ENCODE measurements around the gene FBXW7.

FBXW7 gene

DNA sequence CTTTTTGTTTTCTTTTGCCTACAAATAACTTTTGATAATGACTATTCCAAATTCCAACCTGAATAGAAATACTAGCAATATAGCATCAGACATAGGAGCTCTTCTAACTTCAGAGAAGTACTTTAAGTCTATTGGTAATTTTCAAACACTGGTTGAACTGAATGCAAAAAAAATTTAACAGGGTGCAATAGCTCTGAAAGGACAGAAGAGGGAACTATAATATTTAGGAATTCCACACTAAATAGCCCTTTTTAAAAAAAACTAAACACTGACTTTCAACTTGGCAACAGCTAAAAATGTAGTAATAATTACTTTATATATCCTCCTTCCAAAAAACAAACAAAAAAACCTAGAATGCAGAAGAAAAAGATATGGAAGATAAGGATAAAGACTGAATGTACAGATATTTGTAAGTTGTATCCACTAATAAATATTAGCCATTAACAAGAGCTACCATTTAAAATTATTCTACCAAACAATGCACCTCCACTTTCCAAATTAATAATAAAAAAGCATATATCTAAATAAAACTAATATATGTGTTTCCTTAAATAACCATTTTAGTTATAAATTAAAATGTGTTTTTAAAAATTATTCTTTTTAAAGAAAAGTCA lies 81.4 kb downstream of the FBXW7 start:
- peak; percentile 67 for DNase-seq
- in situ Hi-C loops (cut with MboI; ENCODE audit: low pct_unique_long_range_greater_than_20kb, low sequenced_read_pairs), result no loop called here

DNA sequence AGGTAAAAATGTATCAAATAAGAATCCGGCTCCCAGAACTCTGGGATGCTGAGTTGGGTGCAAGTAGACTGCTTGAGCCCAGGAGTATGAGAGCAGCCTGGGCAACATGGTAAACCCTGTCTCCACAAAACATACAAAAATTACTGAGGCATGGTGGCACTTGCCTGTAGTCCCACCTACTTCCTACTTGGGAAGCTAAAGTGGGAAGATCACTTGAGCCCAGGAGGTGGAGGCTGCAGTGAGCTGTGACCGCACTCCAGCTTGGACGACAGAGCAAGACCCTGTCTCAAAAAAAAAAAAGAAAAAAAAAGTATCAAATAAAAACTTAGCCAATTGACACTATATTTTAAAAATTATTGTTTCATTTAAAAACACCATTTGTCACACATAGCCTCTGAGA lies 84.4 kb downstream of the FBXW7 start:
- no peak for DNase-seq
- in situ Hi-C loops (cut with MboI; ENCODE audit: low pct_unique_long_range_greater_than_20kb, low sequenced_read_pairs), result no loop called here

GRCh38 chr4:152448854-152449253 lies 87.0 kb downstream of the FBXW7 start:
- in situ Hi-C loops (cut with MboI; ENCODE audit: low pct_unique_long_range_greater_than_20kb, low sequenced_read_pairs), result no loop called here
- no peak for DNase-seq

GRCh38 chr4:152448038-152448707 lies 87.7 kb downstream of the FBXW7 start:
- no peak for DNase-seq
- in situ Hi-C loops (cut with MboI; ENCODE audit: low pct_unique_long_range_greater_than_20kb, low sequenced_read_pairs), result no loop called here

- in situ Hi-C loops (cut with MboI; ENCODE audit: low pct_unique_long_range_greater_than_20kb, low sequenced_read_pairs), result no loop called here
- no peak for DNase-seq
These were observed 92.0 kb downstream of the FBXW7 start for GRCh38 chr4:152443859-152444258.

DNA sequence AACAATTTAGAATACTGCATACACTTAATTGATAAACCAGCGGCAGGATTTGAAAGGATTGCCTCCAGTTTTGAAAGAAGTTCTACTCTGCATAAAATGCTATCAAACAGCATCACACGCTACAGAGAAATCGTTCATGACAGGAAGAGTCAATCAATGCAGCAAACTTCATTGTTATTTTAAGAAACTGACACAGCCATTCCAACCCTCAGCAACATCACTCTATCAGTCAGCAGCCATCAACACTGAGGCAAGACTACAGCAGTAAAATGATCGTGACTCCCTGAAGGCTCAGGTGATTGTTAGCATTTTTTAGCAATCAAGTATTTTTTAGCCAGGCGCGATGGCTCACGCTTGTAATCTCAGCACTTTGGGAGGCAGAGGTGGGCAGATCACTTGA lies 98.3 kb downstream of the FBXW7 start:
- in situ Hi-C loops (cut with MboI; ENCODE audit: low pct_unique_long_range_greater_than_20kb, low sequenced_read_pairs), result no loop called here
- no peak for DNase-seq

DNA sequence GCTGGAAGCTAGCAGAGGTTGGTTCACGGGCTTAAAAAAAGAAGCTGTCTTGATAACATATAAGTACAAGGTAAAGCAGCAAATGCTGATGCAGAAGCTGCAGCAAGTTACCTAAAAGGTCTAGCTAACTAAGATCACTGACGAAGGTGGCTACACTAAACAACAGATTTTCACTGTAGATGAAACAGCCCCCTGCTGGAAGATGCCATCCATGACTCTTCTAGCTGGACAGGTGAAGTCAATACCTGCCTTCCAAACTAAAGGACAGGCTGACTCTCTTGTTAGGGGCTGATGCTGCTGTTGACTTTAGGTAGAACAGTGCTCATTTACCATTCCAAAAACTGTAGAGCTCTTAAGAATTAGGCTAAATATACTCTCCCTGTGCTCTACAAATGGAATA lies 99.5 kb downstream of the FBXW7 start:
- DNase-seq, result no peak
- in situ Hi-C loops (cut with MboI; ENCODE audit: low pct_unique_long_range_greater_than_20kb, low sequenced_read_pairs), result no loop called here

DNA sequence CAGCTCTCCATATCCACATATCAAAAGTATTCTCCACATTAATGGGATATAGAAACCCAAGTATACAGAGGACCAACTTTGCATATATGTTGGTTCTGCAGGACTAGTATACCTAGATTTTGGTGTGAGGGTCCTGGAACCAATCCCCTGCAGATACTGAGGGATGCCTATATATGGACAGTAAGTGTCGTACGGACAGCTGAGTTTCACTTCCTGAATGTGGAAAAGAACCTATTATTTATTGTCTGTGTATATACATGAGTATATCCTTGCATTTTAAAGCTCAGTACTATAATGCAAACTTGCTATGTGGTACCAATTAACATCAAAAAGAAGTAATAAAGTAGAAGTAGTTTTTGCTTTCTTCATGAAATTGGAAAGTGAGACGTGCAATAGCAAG lies 101.9 kb downstream of the FBXW7 start:
- in situ Hi-C loops (cut with MboI; ENCODE audit: low pct_unique_long_range_greater_than_20kb, low sequenced_read_pairs), result no loop called here
- DNase-seq, result no peak

DNA sequence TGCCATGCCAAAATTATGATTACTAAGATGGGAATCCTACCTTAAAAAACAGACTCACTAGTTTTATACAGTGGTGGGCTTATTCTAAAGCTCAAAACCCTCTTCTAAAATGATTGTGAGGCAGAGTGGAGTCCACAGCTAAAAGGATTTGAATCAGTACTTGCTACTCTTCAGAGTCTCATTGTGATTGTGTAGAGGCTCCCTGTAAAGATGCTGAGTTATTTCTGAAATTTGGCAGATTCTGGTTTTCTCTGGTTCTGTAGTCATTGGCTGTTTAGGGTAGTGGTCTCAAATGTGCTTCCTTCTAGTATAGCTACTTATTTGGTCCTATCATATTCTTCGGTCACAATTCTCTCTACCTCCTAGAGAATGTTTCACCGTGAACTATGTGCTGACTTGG lies 104.1 kb downstream of the FBXW7 start:
- DNase-seq, result no peak
- in situ Hi-C loops (cut with MboI; ENCODE audit: low pct_unique_long_range_greater_than_20kb, low sequenced_read_pairs), result no loop called here

GRCh38 chr4:152431291-152431690 lies 104.6 kb downstream of the FBXW7 start:
- no peak for DNase-seq
- in situ Hi-C loops (cut with MboI; ENCODE audit: low pct_unique_long_range_greater_than_20kb, low sequenced_read_pairs), result no loop called here

- DNase-seq, result no peak
- in situ Hi-C loops (cut with MboI; ENCODE audit: low pct_unique_long_range_greater_than_20kb, low sequenced_read_pairs), result no loop called here
These were observed 105.4 kb downstream of the FBXW7 start for GRCh38 chr4:152430507-152430906.

GRCh38 chr4:152427981-152428380 lies 107.9 kb downstream of the FBXW7 start:
- no peak for DNase-seq
- in situ Hi-C loops (cut with MboI; ENCODE audit: low pct_unique_long_range_greater_than_20kb, low sequenced_read_pairs), result no loop called here

- in situ Hi-C loops (cut with MboI; ENCODE audit: low pct_unique_long_range_greater_than_20kb, low sequenced_read_pairs), result no loop called here
These were observed 110.9 kb downstream of the FBXW7 start for GRCh38 chr4:152424977-152425376.

DNA sequence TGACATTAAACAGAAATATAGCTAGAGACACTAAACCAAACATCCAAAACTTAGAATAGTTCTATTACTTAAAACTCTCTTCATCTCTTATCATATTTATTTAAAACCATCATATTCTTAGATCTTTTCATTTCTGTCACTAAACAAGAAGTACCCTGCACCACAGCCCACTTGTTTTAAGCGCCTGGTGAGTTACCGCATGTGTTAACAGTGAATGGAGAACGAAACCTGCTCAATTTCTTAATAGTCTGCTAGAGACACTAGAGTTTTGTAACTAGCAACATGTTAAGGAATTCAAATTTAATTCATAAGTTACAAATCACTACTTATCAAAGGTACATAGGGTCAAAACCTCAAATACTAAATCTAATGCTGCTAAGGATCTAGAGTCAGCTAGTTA lies 111.5 kb downstream of the FBXW7 start:
- in situ Hi-C loops (cut with MboI; ENCODE audit: low pct_unique_long_range_greater_than_20kb, low sequenced_read_pairs), result no loop called here
- no peak for DNase-seq

More at GRCh38 chr4:152424977-152425376, 110.9 kb downstream of the FBXW7 start:
- DNase-seq, result peak; percentile 50

DNA sequence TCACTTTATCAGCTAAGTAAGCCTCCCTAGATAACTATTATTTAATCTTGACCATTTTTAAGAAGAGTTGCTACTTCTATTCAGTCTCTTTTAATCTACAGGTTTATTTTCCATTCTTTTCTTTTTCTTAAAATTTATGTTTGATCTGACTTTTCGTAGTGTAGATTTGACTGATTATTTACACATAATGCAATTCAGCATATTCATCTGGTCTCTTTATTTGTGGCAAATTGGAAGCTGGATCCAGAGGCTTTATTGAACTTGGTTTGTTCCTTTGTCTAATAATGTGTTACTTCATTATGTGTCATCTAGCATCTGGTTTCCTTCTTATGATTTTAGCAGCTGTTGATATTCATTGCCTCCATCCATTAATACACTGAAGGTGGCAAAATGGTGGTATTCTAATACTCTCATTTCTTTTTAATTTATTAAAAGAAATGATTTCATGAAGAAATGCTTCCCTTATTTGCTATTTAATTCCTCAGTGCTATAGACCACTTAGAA lies 113.0 kb downstream of the FBXW7 start:
- in situ Hi-C loops (cut with MboI; ENCODE audit: low pct_unique_long_range_greater_than_20kb, low sequenced_read_pairs), result no loop called here
- no peak for DNase-seq

DNA sequence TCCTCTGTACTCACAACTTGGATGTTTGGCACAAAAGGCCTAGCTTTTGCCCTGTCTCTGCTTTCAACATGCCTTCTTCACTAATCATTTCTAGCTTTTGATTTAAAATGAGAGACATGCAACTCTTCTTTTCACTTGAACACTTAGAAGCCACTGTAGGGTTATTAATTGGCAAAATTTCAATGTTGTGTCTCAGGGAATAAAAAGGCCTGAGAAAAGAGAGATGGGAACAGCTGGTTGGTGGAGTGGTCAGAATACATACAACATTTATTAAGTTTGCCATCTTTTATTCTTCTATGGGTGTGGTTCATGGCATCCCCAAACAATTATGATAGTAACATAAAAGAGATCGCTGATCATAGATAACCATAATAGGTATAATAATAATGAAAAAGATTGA lies 114.3 kb downstream of the FBXW7 start:
- in situ Hi-C loops (cut with MboI; ENCODE audit: low pct_unique_long_range_greater_than_20kb, low sequenced_read_pairs), result no loop called here
- DNase-seq, result no peak

- no peak for DNase-seq
- in situ Hi-C loops (cut with MboI; ENCODE audit: low pct_unique_long_range_greater_than_20kb, low sequenced_read_pairs), result no loop called here
These were observed 116.1 kb downstream of the FBXW7 start for GRCh38 chr4:152419809-152420208.

DNA sequence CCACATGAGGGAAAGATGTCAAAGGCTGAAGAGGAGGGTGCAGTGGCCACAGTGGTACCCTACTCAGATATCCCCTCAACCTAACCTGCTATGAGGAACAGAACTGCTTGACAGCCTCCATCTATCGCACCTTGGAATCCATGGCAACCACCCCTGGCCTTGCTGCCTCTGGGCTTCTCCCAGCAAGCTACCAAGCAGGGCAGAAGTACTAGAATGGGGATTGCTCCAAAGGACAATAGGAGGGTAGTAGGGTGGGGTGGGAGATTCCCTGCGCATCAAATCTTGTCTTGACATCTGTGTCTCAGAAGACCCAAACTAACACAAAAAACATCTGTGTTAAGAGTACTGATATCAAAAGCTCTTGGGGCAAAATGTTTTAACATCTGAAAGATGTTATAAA lies 118.2 kb downstream of the FBXW7 start:
- DNase-seq, result no peak
- in situ Hi-C loops (cut with MboI; ENCODE audit: low pct_unique_long_range_greater_than_20kb, low sequenced_read_pairs), result no loop called here

GRCh38 chr4:152415980-152416379 lies 119.9 kb downstream of the FBXW7 start:
- DNase-seq, result no peak
- in situ Hi-C loops (cut with MboI; ENCODE audit: low pct_unique_long_range_greater_than_20kb, low sequenced_read_pairs), result no loop called here

- DNase-seq, result peak; percentile 61
- in situ Hi-C loops (cut with MboI; ENCODE audit: low pct_unique_long_range_greater_than_20kb, low sequenced_read_pairs), result no loop called here
These were observed 127.2 kb downstream of the FBXW7 start for GRCh38 chr4:152408514-152409327.

Data from KBM-7 (cell line).